ENCODE data around the gene FMN2.

Gene FMN2

DNA sequence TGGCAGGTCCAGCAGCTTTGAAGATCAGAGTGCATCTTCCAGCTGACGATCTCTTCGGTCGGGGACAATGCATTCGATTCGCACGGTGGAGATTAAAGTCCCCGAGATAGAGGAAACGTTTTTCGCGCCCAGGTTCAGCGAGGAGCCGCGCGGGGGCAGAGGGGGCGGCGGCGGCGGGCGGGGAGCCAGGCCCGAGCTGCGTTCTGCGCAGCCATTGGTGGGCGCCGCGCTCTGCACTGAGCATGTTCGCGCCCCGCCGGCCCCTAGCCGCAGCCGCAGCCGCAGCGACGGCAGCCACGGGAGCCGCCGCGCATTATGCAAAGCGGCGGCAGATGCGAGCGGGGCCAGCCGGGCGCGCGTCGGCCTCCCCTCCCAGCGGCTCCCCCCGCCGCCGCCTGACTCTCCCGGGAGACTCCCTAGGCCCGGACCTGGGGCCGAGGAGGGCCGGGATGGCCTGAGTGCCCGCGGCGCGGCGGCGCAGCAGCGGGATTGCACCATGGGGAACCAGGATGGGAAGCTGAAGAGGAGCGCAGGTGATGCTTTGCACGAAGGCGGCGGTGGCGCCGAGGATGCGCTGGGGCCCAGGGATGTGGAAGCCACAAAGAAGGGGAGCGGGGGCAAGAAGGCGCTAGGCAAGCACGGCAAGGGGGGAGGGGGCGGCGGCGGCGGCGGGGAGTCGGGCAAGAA is at the start of gene FMN2:
TSS of gene FMN2 (plus strand) at position 270 of the 687 bp plus-strand sequence. CDS start at position 497, 227 bp downstream.
- H3K9me3 ChIP-seq: no peaks in the 10 kb centered on the region
- peaks cover 0 to 25% (median 21%) of the 10 kb centered on the region in 4 donors for H3K4me1 ChIP-seq
- peaks cover 3 to 55% of the 10 kb centered on the region in 2 donors for H3K27me3 ChIP-seq
- no peak within 1 kb of the TSS for H3K27ac ChIP-seq
- peak within 1 kb of the TSS; percentile 23 to 41 for H3K4me3 ChIP-seq
- no peak for DNase-seq
- H3K36me3 ChIP-seq: no peaks in the 10 kb centered on the region
- TF ChIP-seq, protein P1, sequence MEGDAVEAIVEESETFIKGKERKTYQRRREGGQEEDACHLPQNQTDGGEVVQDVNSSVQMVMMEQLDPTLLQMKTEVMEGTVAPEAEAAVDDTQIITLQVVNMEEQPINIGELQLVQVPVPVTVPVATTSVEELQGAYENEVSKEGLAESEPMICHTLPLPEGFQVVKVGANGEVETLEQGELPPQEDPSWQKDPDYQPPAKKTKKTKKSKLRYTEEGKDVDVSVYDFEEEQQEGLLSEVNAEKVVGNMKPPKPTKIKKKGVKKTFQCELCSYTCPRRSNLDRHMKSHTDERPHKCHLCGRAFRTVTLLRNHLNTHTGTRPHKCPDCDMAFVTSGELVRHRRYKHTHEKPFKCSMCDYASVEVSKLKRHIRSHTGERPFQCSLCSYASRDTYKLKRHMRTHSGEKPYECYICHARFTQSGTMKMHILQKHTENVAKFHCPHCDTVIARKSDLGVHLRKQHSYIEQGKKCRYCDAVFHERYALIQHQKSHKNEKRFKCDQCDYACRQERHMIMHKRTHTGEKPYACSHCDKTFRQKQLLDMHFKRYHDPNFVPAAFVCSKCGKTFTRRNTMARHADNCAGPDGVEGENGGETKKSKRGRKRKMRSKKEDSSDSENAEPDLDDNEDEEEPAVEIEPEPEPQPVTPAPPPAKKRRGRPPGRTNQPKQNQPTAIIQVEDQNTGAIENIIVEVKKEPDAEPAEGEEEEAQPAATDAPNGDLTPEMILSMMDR (IDR thresholded peaks at IDR 0.05): no peak
- intact Hi-C loops (cut with DNase I; ENCODE audit: low total_unique reads): no loop called here

DNA sequence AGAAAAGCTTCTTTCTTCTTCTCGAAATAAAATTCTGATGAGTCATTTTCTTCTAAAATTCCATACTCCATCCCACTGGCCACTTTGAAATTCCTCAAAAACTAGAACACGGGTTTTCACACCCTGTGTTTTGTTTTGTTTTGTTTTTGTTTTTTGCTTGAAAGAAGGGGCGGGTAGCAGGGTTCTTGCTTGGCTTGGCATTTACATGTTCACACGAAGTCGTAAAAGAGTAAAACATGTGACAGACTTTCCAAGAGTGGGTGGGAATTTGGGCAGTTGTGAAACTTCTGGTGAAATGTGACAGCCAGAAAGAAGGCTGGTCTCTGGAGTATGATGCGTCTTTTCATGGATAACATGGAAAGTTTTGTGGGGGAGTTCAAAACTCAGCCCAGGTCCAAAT is 47.1 kb upstream of the FMN2 start:
- no peaks in the 10 kb centered on the region for H3K36me3 ChIP-seq
- no peak overlapping the region for H3K27ac ChIP-seq
- no peaks in the 10 kb centered on the region for H3K27me3 ChIP-seq
- H3K4me3 ChIP-seq: no peak overlapping the region
- H3K4me1 ChIP-seq: no peaks in the 10 kb centered on the region
- no peak for DNase-seq
- TF ChIP-seq, protein P1 (IDR thresholded peaks at IDR 0.05): no peak
- H3K9me3 ChIP-seq: no peaks in the 10 kb centered on the region
- intact Hi-C loops (cut with DNase I; ENCODE audit: low total_unique reads): no loop called here

DNA sequence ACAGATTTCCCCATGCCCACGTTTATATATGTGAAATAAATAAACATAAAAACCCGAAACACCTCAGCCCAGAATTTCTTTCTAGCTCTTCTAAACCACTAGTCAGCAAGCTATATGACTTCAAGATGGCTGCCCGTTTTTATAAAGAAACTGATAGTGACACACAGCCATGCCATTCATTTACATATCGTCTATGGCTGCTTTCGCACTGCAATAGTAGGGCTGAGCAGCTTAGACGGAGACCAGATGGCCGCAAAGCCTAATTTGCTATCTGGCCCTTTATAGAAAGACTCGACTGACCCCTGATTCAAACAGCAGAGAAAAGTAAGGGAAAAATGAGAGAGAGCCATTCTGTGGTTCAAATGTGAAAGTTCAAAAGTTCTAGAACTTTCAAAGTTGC is 45.7 kb upstream of the FMN2 start:
- Histone ChIP-seq H3K27me3 (no peaks in the 10 kb centered on the region), H3K27ac (no peak overlapping the region), H3K9me3 (no peaks in the 10 kb centered on the region), H3K4me3 (no peak overlapping the region), H3K4me1 (no peaks in the 10 kb centered on the region), H3K36me3 (no peaks in the 10 kb centered on the region)
- intact Hi-C loops (cut with DNase I; ENCODE audit: low total_unique reads): no loop called here
- DNase-seq: no peak
- TF ChIP-seq, protein P1 (IDR thresholded peaks at IDR 0.05): no peak

DNA sequence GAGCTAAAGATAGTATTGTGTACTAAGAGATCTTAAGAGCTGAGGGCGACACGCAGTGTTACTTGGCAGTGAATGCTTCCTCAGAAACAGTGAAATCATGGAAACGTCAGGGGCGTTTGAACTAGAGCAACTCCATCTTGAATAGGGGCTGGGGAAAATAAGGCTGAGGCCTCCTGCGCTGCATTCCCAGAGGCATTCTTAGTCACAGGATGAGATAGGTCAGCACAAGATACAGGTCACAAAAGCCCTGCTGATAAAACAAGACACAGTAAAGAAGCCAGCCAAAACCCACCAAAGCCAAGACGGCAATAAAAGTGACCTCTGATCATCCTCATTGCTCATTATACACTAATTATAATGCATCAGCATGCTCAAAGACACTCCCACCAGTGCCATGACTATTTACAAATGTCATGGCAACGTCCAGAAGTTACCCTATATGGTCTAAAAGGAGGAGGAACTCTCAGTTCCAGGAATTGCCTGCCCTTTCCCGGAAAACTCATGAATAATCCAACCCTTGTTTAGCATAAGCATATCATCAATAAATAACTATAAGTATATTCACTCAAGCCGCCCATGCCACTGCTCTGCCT is 37.5 kb upstream of the FMN2 start:
- H3K4me1 ChIP-seq: no peaks in the 10 kb centered on the region
- no peak overlapping the region for H3K4me3 ChIP-seq
- no peaks in the 10 kb centered on the region for H3K36me3 ChIP-seq
- H3K9me3 ChIP-seq: no peaks in the 10 kb centered on the region
- H3K27me3 ChIP-seq: no peaks in the 10 kb centered on the region
- H3K27ac ChIP-seq: no peak overlapping the region
- intact Hi-C loops (cut with DNase I; ENCODE audit: low total_unique reads): no loop called here
- DNase-seq: no peak
- TF ChIP-seq, protein P1 (IDR thresholded peaks at IDR 0.05): no peak

DNA sequence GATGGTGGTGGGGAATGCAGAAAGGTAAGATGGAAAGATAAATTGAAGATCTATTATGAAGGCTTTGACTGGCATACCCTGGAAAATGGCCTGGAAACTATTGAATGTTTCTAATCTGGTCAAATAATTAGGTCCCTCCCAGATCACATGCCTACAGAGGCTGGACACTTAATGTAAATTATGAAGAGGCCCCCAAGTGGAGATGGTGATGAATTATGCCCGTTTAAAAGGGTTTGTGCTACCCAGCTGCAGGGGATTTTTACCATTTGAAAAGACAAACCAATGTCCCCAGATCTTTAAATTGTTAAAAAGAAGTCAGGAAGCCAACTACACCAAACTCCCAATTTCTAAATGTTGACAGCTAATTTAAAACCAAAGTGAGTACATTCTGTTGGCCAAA is 35.7 kb upstream of the FMN2 start:
- intact Hi-C loops (cut with DNase I; ENCODE audit: low total_unique reads): no loop called here
- DNase-seq: no peak
- Histone ChIP-seq H3K36me3 (no peaks in the 10 kb centered on the region), H3K27me3 (no peaks in the 10 kb centered on the region), H3K4me1 (no peaks in the 10 kb centered on the region), H3K4me3 (no peak overlapping the region), H3K9me3 (no peaks in the 10 kb centered on the region), H3K27ac (no peak overlapping the region)
- TF ChIP-seq, protein P1 (IDR thresholded peaks at IDR 0.05): no peak

Measured in tibial artery (tissue), 4 donors.